Stimulated activated CD4-positive, alpha-beta T cell treated with anti-CD3 and anti-CD28 coated beads, Interleukin-2, amount 100 ng/mL, for 48 hours (primary cell): ENCODE data around the gene IRF9.

Experiments
- DNase-seq, 2 donors: peaks; one replicate each; pipeline ENCODE4 v3.0.0-alpha.2; 2020

Gene IRF9

GRCh38 chr14:24160850-24161804 is at the start of gene IRF9:
Gene IRF9, plus strand, starts transcription at chr14:24161265. Its CDS starts 880 bp downstream, at chr14:24162145.
- DNase-seq = peak; percentile 100

GRCh38 chr14:24113379-24113800 is 47.7 kb upstream of the IRF9 start:
- DNase-seq = no peak

- peak; percentile 69 to 70 for DNase-seq
These were observed 47.1 kb upstream of the IRF9 start for GRCh38 chr14:24113801-24114531.

- peak; percentile 96 to 98 for DNase-seq
These were observed 46.3 kb upstream of the IRF9 start, which contains the start of the genes DCAF11 and NRL for GRCh38 chr14:24114532-24115421. Gene DCAF11, plus strand, starts transcription at chr14:24114777. Its CDS starts 818 bp downstream, at chr14:24115595. Gene NRL, minus strand, starts transcription at chr14:24114949. Its CDS starts 32,101 bp downstream, at chr14:24082848.

- no peak for DNase-seq
These were observed 45.5 kb upstream of the IRF9 start for GRCh38 chr14:24115422-24116127.

GRCh38 chr14:24116128-24116814 is 44.8 kb upstream of the IRF9 start:
- DNase-seq = no peak

GRCh38 chr14:24117179-24117578 is 43.9 kb upstream of the IRF9 start:
- DNase-seq = no peak

- DNase-seq = no peak
These were observed 41.4 kb upstream of the IRF9 start for GRCh38 chr14:24119691-24120090.

GRCh38 chr14:24121210-24121609 is 39.9 kb upstream of the IRF9 start:
- DNase-seq = no peak

- DNase-seq = no peak
These were observed 38.6 kb upstream of the IRF9 start for GRCh38 chr14:24122416-24122815.

- no peak for DNase-seq
These were observed 38.2 kb upstream of the IRF9 start for GRCh38 chr14:24122898-24123297.

- no peak for DNase-seq
These were observed 37.3 kb upstream of the IRF9 start for GRCh38 chr14:24123424-24124417.

GRCh38 chr14:24126939-24127338 is 34.1 kb upstream of the IRF9 start:
- no peak for DNase-seq

- no peak for DNase-seq
These were observed 33.4 kb upstream of the IRF9 start for GRCh38 chr14:24127673-24128072.

GRCh38 chr14:24129410-24129998 is 31.6 kb upstream of the IRF9 start:
- DNase-seq = no peak

GRCh38 chr14:24130380-24130716 is 30.7 kb upstream of the IRF9 start, which contains the start of gene FITM1:
Gene FITM1, plus strand, starts transcription at chr14:24130659. Its CDS starts 905 bp downstream, at chr14:24131564.
- no peak for DNase-seq

GRCh38 chr14:24130717-24131548 is 30.1 kb upstream of the IRF9 start:
- no peak for DNase-seq

- DNase-seq = no peak
These were observed 29.5 kb upstream of the IRF9 start for GRCh38 chr14:24131549-24131966.
